GM12872 (cell line): ENCODE data around the gene PEF1.

Experiments
- CTCF ChIP-seq: IDR thresholded peaks from 3 replicates; pipeline ENCODE4 v1.5.1; 2011; ENCODE audit warnings: low read depth, mild to moderate bottlenecking, low read length, moderate library complexity; ENCODE audit not compliant: insufficient read depth

Gene PEF1

GRCh38 chr1:31583082-31583994 lies 61.3 kb downstream of the PEF1 start:
- no peak for TF ChIP-seq CTCF

GRCh38 chr1:31581821-31582810 lies 62.6 kb downstream of the PEF1 start:
- TF ChIP-seq CTCF = no peak

GRCh38 chr1:31580891-31581603 lies 63.6 kb downstream of the PEF1 start:
- no peak for TF ChIP-seq CTCF

- no peak for TF ChIP-seq CTCF
These were observed 64.2 kb downstream of the PEF1 start for GRCh38 chr1:31580513-31580870.
